Bronchial epithelial cell (primary cell): ENCODE measurements around the gene CISH. TPM values are rescaled to one million over a fixed set of nuclear protein-coding genes. Genes with fewer than 3 reads are reported as not detected.

Experiments
- DNase-seq: peaks from one replicate; pipeline ENCODE4 v3.0.0-alpha.2; 2010; ENCODE audit warnings: low read depth
- FAIRE-seq: peaks from 2 replicates; lab custom pipeline; 2011; peaks lifted over from hg19 to GRCh38; lab: Jason Lieb, UNC
- H3K27me3 ChIP-seq: 2 replicates; pipeline ENCODE4 v1.5.1; 2011; ENCODE audit warnings: low read length; ENCODE audit not compliant: control insufficient read depth, insufficient read depth
- H3K36me3 ChIP-seq: 2 replicates; pipeline ENCODE4 v1.5.1; 2011; ENCODE audit warnings: low read length; ENCODE audit not compliant: control insufficient read depth, insufficient read depth
- H3K4me3 ChIP-seq: 2 replicates; pipeline ENCODE4 v1.5.1; 2011; ENCODE audit warnings: mild to moderate bottlenecking, low read depth, low read length, control low read depth
- CTCF ChIP-seq: IDR thresholded peaks from 2 replicates; pipeline ENCODE4 v1.5.1; 2011; ENCODE audit warnings: mild to moderate bottlenecking, moderate library complexity, low read length, control low read depth, inconsistent platforms; ENCODE audit not compliant: insufficient read depth, severe bottlenecking
- total RNA-seq: library from RNA; depleted of rRNA; stranded (reverse); fragments of >200 nt; gene quantifications from 2 replicates; pipeline ENCODE4 v1.2.1, GENCODE V29; 2014

CISH gene
- total RNA-seq, 1 donor from 2014 or later: 0.26 TPM

GRCh38 chr3:50637011-50637410 lies 25.4 kb upstream of the CISH start:
- Histone ChIP-seq H3K27me3 (no peaks in the 10 kb centered on the region), H3K36me3 (peaks cover 7% of the 10 kb centered on the region), H3K4me3 (no peak overlapping the region)
- FAIRE-seq (no peak), DNase-seq (no peak)
- TF ChIP-seq CTCF: no peak

- no peak for TF ChIP-seq CTCF
- FAIRE-seq: no peak
- H3K27me3 ChIP-seq: no peaks in the 10 kb centered on the region
- no peak overlapping the region for H3K4me3 ChIP-seq
- DNase-seq: no peak
- H3K36me3 ChIP-seq: peaks cover 4% of the 10 kb centered on the region
Observed at GRCh38 chr3:50635066-50635465, 23.5 kb upstream of the CISH start.

GRCh38 chr3:50633230-50633790 lies 21.7 kb upstream of the CISH start:
- Histone ChIP-seq H3K4me3 (no peak overlapping the region), H3K27me3 (no peaks in the 10 kb centered on the region), H3K36me3 (peaks cover 4% of the 10 kb centered on the region)
- no peak for DNase-seq
- no peak for TF ChIP-seq CTCF
- FAIRE-seq: no peak

- TF ChIP-seq CTCF: no peak
- DNase-seq (no peak), FAIRE-seq (no peak)
- no peaks in the 10 kb centered on the region for H3K27me3 ChIP-seq
- no peak overlapping the region for H3K4me3 ChIP-seq
- peaks cover 4% of the 10 kb centered on the region for H3K36me3 ChIP-seq
Observed at GRCh38 chr3:50632450-50632849, 20.9 kb upstream of the CISH start.

- FAIRE-seq: no peak
- Histone ChIP-seq H3K36me3 (peaks cover 4% of the 10 kb centered on the region), H3K4me3 (no peak overlapping the region), H3K27me3 (no peaks in the 10 kb centered on the region)
- no peak for TF ChIP-seq CTCF
- no peak for DNase-seq
Observed at GRCh38 chr3:50630877-50631276, 19.3 kb upstream of the CISH start.

GRCh38 chr3:50630394-50630793 lies 18.8 kb upstream of the CISH start:
- H3K36me3 ChIP-seq: peaks cover 4% of the 10 kb centered on the region

More at GRCh38 chr3:50630394-50630793, 18.8 kb upstream of the CISH start:
- Histone ChIP-seq H3K27me3 (no peaks in the 10 kb centered on the region), H3K4me3 (no peak overlapping the region)
- DNase-seq (no peak), FAIRE-seq (no peak)
- TF ChIP-seq CTCF: no peak
